Transverse colon (tissue), 4 donors: Measurements from ENCODE around the gene HOXC4.

Experiments used
- POLR2A ChIP-seq: fragments of 450-650 bp; IDR thresholded peaks from one replicate; pipeline ENCODE4 v1.6.1; 2016; ENCODE audit warnings: antibody characterized with exemption, mild to moderate bottlenecking, moderate library complexity
- POLR2AphosphoS5 ChIP-seq, 3 donors: sonication (generic); formaldehyde crosslinking; IDR thresholded peaks; one replicate each; pipeline ENCODE4 v1.6.1; 2016; ENCODE audit warnings: antibody characterized with exemption in 3 of 3
- TF ChIP-seq, protein P1 (sequence below), 5 experiments: fragments of 200-600 bp in 3 of 5; fragments of 450-650 bp in 2 of 5; sonication (generic) in 3 of 5; IDR thresholded peaks; 1 replicate in 2 of 5; 2 replicates in 3 of 5; pipeline ENCODE4 v1.5.1; 2016 to 2017; ENCODE audit warnings: antibody characterized with exemption in 5 of 5, inconsistent platforms in 3 of 5, mild to moderate bottlenecking in 2 of 5, moderate library complexity in 1 of 5

DNA sequence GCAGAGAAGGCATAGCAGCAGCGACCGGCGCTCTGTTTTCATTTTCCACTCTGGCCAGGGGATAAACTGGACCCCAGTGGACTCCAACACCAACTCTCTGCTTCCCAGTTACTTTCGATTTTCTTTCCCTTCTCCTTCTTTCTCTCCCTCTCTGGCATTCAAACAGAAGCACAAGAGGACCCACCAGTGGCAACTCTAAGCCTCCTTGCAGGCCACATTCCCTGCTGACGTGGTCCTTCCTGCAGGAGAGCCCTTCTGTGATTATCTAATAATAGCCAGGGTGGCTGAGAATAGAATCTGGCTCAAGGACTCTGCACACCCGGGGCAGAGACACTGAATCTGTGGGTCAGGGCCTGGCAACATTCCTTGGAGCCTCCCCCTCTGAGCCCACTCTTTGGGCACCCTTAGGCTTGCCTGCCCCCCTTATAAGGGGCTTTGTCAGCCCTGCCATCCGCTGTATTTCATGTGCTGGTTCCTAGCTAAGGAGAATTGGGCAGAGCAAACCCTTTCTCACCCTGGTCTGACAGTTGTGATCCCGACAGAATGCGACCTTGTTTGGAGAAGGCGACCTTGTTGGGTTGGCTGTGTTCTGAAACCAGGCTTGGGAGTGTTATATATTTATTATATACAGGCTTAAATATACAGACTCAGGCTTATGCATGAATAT, 33.6 kb upstream of the HOXC4 start:
- TF ChIP-seq, protein P1, sequence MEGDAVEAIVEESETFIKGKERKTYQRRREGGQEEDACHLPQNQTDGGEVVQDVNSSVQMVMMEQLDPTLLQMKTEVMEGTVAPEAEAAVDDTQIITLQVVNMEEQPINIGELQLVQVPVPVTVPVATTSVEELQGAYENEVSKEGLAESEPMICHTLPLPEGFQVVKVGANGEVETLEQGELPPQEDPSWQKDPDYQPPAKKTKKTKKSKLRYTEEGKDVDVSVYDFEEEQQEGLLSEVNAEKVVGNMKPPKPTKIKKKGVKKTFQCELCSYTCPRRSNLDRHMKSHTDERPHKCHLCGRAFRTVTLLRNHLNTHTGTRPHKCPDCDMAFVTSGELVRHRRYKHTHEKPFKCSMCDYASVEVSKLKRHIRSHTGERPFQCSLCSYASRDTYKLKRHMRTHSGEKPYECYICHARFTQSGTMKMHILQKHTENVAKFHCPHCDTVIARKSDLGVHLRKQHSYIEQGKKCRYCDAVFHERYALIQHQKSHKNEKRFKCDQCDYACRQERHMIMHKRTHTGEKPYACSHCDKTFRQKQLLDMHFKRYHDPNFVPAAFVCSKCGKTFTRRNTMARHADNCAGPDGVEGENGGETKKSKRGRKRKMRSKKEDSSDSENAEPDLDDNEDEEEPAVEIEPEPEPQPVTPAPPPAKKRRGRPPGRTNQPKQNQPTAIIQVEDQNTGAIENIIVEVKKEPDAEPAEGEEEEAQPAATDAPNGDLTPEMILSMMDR (IDR thresholded peaks at IDR 0.05): no peak
- TF ChIP-seq POLR2AphosphoS5 (IDR thresholded peaks at IDR 0.05) (no peak), POLR2A (no peak)
